GM12892 (cell line): Measurements from ENCODE around the gene NPS.

ENCODE experiments used
- DNase-seq: peaks from one replicate; pipeline ENCODE4 v3.0.0; 2011; ENCODE audit not compliant: insufficient read length
- FAIRE-seq: peaks from 2 replicates; lab custom pipeline; 2011; peaks lifted over from hg19 to GRCh38; lab: Jason Lieb, UNC
- POLR2A ChIP-seq: IDR thresholded peaks from 2 replicates; pipeline ENCODE4 v1.6.1; 2011; ENCODE audit warnings: low read depth, low read length, control low read depth
- POLR2AphosphoS5 ChIP-seq: IDR thresholded peaks from 2 replicates; pipeline ENCODE4 v1.6.1; 2011; ENCODE audit warnings: low read depth, low read length, control low read depth
- TAF1 ChIP-seq: IDR thresholded peaks from 2 replicates; pipeline ENCODE4 v1.6.1; 2011; ENCODE audit warnings: low read depth, mild to moderate bottlenecking, control low read depth, low read length, borderline replicate concordance

Gene NPS

GRCh38 chr10:127563718-127564553 is 14.8 kb downstream of the NPS start:
- DNase-seq (no peak), FAIRE-seq (no peak)
- TF ChIP-seq POLR2A (no peak), POLR2AphosphoS5 (no peak), TAF1 (no peak)

- FAIRE-seq = no peak
- TF ChIP-seq TAF1 (no peak), POLR2A (no peak), POLR2AphosphoS5 (no peak)
- no peak for DNase-seq
Measured at GRCh38 chr10:127564644-127565043, 15.5 kb downstream of the NPS start.

- no peak for FAIRE-seq
Measured at GRCh38 chr10:127565583-127565982, 16.5 kb downstream of the NPS start.

GRCh38 chr10:127569210-127569609 is 20.1 kb downstream of the NPS start:
- DNase-seq (no peak), FAIRE-seq (no peak)
- TF ChIP-seq POLR2AphosphoS5 (no peak), TAF1 (no peak), POLR2A (no peak)

More at GRCh38 chr10:127565583-127565982, 16.5 kb downstream of the NPS start:
- no peak for DNase-seq
- no peak for TF ChIP-seq TAF1

GRCh38 chr10:127570036-127570435 is 20.9 kb downstream of the NPS start:
- TF ChIP-seq TAF1 (no peak), POLR2A (no peak), POLR2AphosphoS5 (no peak)
- DNase-seq (no peak), FAIRE-seq (no peak)

- DNase-seq = no peak
- FAIRE-seq = no peak
- TF ChIP-seq POLR2A (no peak), TAF1 (no peak), POLR2AphosphoS5 (no peak)
Measured at GRCh38 chr10:127571386-127571785, 22.3 kb downstream of the NPS start.

GRCh38 chr10:127576051-127576450 is 26.9 kb downstream of the NPS start:
- DNase-seq (no peak), FAIRE-seq (no peak)
- no peak for TF ChIP-seq POLR2AphosphoS5

GRCh38 chr10:127576740-127577161 is 27.6 kb downstream of the NPS start:
- no peak for DNase-seq
- TF ChIP-seq POLR2AphosphoS5 = no peak
- no peak for TF ChIP-seq TAF1
- TF ChIP-seq POLR2A = no peak
- FAIRE-seq = no peak

- FAIRE-seq (no peak), DNase-seq (no peak)
- TF ChIP-seq POLR2A = no peak
- TF ChIP-seq POLR2AphosphoS5 = no peak
- no peak for TF ChIP-seq TAF1
Measured at GRCh38 chr10:127577376-127578258, 28.5 kb downstream of the NPS start.

- FAIRE-seq (no peak), DNase-seq (no peak)
- TF ChIP-seq POLR2AphosphoS5 (no peak), POLR2A (no peak), TAF1 (no peak)
Measured at GRCh38 chr10:127578259-127578960, 29.3 kb downstream of the NPS start.

- TF ChIP-seq POLR2A (no peak), POLR2AphosphoS5 (no peak), TAF1 (no peak)
- FAIRE-seq (no peak), DNase-seq (no peak)
Measured at GRCh38 chr10:127578961-127579305, 29.8 kb downstream of the NPS start.

- TF ChIP-seq POLR2AphosphoS5 (no peak), TAF1 (no peak), POLR2A (no peak)
- DNase-seq (no peak), FAIRE-seq (no peak)
Measured at GRCh38 chr10:127579640-127580039, 30.5 kb downstream of the NPS start.
